ENCODE data around the gene ABHD8. TPM values are rescaled to one million over a fixed set of nuclear protein-coding genes. Genes with fewer than 3 reads are reported as not detected.

Gene ABHD8
- total RNA-seq, 2 experiments from 2014 or later, result 12.4 to 12.9 TPM

GRCh38 chr19:17338433-17339078 lies 35.3 kb upstream of the ABHD8 start:
- peaks cover 2% of the 10 kb centered on the region for H3K36me3 Mint-ChIP-seq
- H3K4me1 Mint-ChIP-seq, result peaks cover 22% of the 10 kb centered on the region
- H3K27ac Mint-ChIP-seq, result peak overlapping the region; percentile 96
- H3K4me3 Mint-ChIP-seq, result peak overlapping the region; percentile 91
- POLR2A ChIA-PET, result interaction anchor here (1.0 to 1.6 kb wide), 3 partner anchors 10 to 57 kb away, joined by 3 to 5 read pairs (median 3); partner anchors contain the start of genes ANKLE1 and DDA1
- ATAC-seq (ENCODE audit: low read depth) (no peak), DNase-seq (no peak)
- H3K9me3 Mint-ChIP-seq, result no peaks in the 10 kb centered on the region
- H3K27me3 Mint-ChIP-seq, result no peaks in the 10 kb centered on the region

- H3K27ac Mint-ChIP-seq, result peak overlapping the region; percentile 96
- no peaks in the 10 kb centered on the region for H3K27me3 Mint-ChIP-seq
- ATAC-seq (ENCODE audit: low read depth) (no peak), DNase-seq (peak; percentile 67)
- H3K9me3 Mint-ChIP-seq, result no peaks in the 10 kb centered on the region
- peaks cover 24% of the 10 kb centered on the region for H3K4me1 Mint-ChIP-seq
- POLR2A ChIA-PET, result interaction anchor here (0.6 to 1.6 kb wide), 5 partner anchors 10 to 173 kb away, joined by 3 to 6 read pairs (median 4); partner anchors contain the start of genes ANKLE1 and DDA1
- peaks cover 2% of the 10 kb centered on the region for H3K36me3 Mint-ChIP-seq
- H3K4me3 Mint-ChIP-seq, result peak overlapping the region; percentile 91
Measured at GRCh38 chr19:17337675-17338432, 34.6 kb upstream of the ABHD8 start.

GRCh38 chr19:17336872-17337674 lies 33.8 kb upstream of the ABHD8 start, which contains the start of gene GTPBP3:
GTPBP3 (plus strand) TSS chr19:17337553; CDS start chr19:17337612, 59 bp downstream.
- ATAC-seq (ENCODE audit: low read depth) (peak; percentile 85), DNase-seq (peak; percentile 95)
- POLR2A ChIA-PET, result interaction anchor here (0.6 to 1.6 kb wide), 7 partner anchors 9 to 174 kb away, joined by 3 to 6 read pairs (median 4); partner anchors contain the start of genes ABHD8, ANKLE1, DDA1 and MRPL34
- Mint-ChIP-seq H3K27ac (peak within 1 kb of the TSS; percentile 96), H3K9me3 (no peaks in the 10 kb centered on the region), H3K4me3 (peak within 1 kb of the TSS; percentile 91), H3K27me3 (no peaks in the 10 kb centered on the region), H3K4me1 (peaks cover 24% of the 10 kb centered on the region), H3K36me3 (peaks cover 7% of the 10 kb centered on the region)

- Mint-ChIP-seq H3K36me3 (peaks cover 7% of the 10 kb centered on the region), H3K9me3 (no peaks in the 10 kb centered on the region), H3K27ac (no peak overlapping the region), H3K27me3 (peaks cover 4% of the 10 kb centered on the region), H3K4me1 (peaks cover 24% of the 10 kb centered on the region), H3K4me3 (peak overlapping the region; percentile 91)
- no peak for ATAC-seq (ENCODE audit: low read depth)
- POLR2A ChIA-PET, result interaction anchor here (0.6 to 4.3 kb wide), 6 partner anchors 28 to 70 kb away, joined by 3 to 45 read pairs (median 4); partner anchors contain the start of genes BST2 and DDA1
- no peak for DNase-seq
Measured at GRCh38 chr19:17335575-17335974, 32.4 kb upstream of the ABHD8 start.

- Mint-ChIP-seq H3K27ac (peak within 1 kb of the TSS; percentile 86), H3K27me3 (peaks cover 5% of the 10 kb centered on the region), H3K4me1 (peaks cover 24% of the 10 kb centered on the region), H3K9me3 (no peaks in the 10 kb centered on the region), H3K4me3 (peak within 1 kb of the TSS; percentile 91), H3K36me3 (peaks cover 7% of the 10 kb centered on the region)
- POLR2A ChIA-PET, result interaction anchor here (0.6 to 4.3 kb wide), 11 partner anchors 24 to 85 kb away, joined by 3 to 45 read pairs (median 4); partner anchors contain the start of genes BST2, CCDC194, DDA1 and MRPL34
- peak; percentile 95 for DNase-seq
- ATAC-seq (ENCODE audit: low read depth), result peak; percentile 61
Measured at GRCh38 chr19:17334414-17335409, 31.5 kb upstream of the ABHD8 start, which contains the start of gene ANO8. ANO8 (minus strand) TSS chr19:17334855; CDS start chr19:17334670, 185 bp downstream.

GRCh38 chr19:17333611-17334413 lies 30.6 kb upstream of the ABHD8 start:
- Mint-ChIP-seq H3K4me1 (peaks cover 25% of the 10 kb centered on the region), H3K27ac (peak overlapping the region; percentile 84), H3K4me3 (peak overlapping the region; percentile 80), H3K9me3 (no peaks in the 10 kb centered on the region), H3K27me3 (peaks cover 5% of the 10 kb centered on the region), H3K36me3 (peaks cover 7% of the 10 kb centered on the region)
- ATAC-seq (ENCODE audit: low read depth), result peak; percentile 21
- POLR2A ChIA-PET, result interaction anchor here (0.6 to 4.3 kb wide), 15 partner anchors 10 to 470 kb away, joined by 3 to 45 read pairs (median 4); partner anchors contain the start of genes ANKLE1, BST2, CCDC194 and DDA1
- peak; percentile 76 for DNase-seq

GRCh38 chr19:17332677-17333581 lies 29.7 kb upstream of the ABHD8 start:
- Mint-ChIP-seq H3K9me3 (no peaks in the 10 kb centered on the region), H3K27me3 (peaks cover 5% of the 10 kb centered on the region), H3K4me3 (peak overlapping the region; percentile 32), H3K27ac (no peak overlapping the region), H3K4me1 (peaks cover 23% of the 10 kb centered on the region), H3K36me3 (peaks cover 7% of the 10 kb centered on the region)
- DNase-seq (no peak), ATAC-seq (ENCODE audit: low read depth) (no peak)
- POLR2A ChIA-PET, result interaction anchor here (0.6 to 4.3 kb wide), 14 partner anchors 9 to 471 kb away, joined by 3 to 45 read pairs (median 4); partner anchors contain the start of genes ANKLE1, BST2, CCDC194 and DDA1

GRCh38 chr19:17332360-17332676 lies 29.1 kb upstream of the ABHD8 start:
- H3K36me3 Mint-ChIP-seq, result peaks cover 7% of the 10 kb centered on the region
- peaks cover 5% of the 10 kb centered on the region for H3K27me3 Mint-ChIP-seq
- H3K4me1 Mint-ChIP-seq, result peaks cover 20% of the 10 kb centered on the region
- no peak for ATAC-seq (ENCODE audit: low read depth)
- no peak overlapping the region for H3K4me3 Mint-ChIP-seq
- no peak overlapping the region for H3K27ac Mint-ChIP-seq
- DNase-seq, result no peak
- POLR2A ChIA-PET, result interaction anchor here (1.0 to 4.3 kb wide), 5 partner anchors 8 to 191 kb away, joined by 3 to 45 read pairs (median 5); partner anchors contain the start of gene DDA1
- H3K9me3 Mint-ChIP-seq, result no peaks in the 10 kb centered on the region

GRCh38 chr19:17331045-17331558 lies 27.9 kb upstream of the ABHD8 start:
- Mint-ChIP-seq H3K4me3 (no peak overlapping the region), H3K9me3 (no peaks in the 10 kb centered on the region), H3K27ac (no peak overlapping the region), H3K36me3 (peaks cover 7% of the 10 kb centered on the region), H3K27me3 (peaks cover 5% of the 10 kb centered on the region), H3K4me1 (peaks cover 13% of the 10 kb centered on the region)
- no peak for DNase-seq
- POLR2A ChIA-PET, result interaction anchor here (0.7 kb wide), 1 partner anchor 22 kb away, joined by 3 read pairs; no protein-coding TSS in a partner anchor
- ATAC-seq (ENCODE audit: low read depth), result no peak

All from activated naive CD8-positive, alpha-beta T cell treated with anti-CD3 and anti-CD28 coated beads, Interleukin-2, amount 10 ng/mL, durations not matched to agents 7 days and 5 days (primary cell).